GM21367 (cell line): ENCODE data around the gene TAB2.
"Not testable (repeated sequence)": the region's sequence is repeated elsewhere in the genome, so short reads cannot be mapped to it uniquely, and the experiment has no call there.

Experiments used
- ATAC-seq: cut with Tn5 transposase; IDR thresholded peaks from one replicate; pipeline ENCODE4 v1.9.1; 2021; ENCODE audit not compliant: unreplicated experiment

Gene TAB2

GRCh38 chr6:149456311-149457021, 139.0 kb downstream of the TAB2 start:
- no peak for ATAC-seq

- ATAC-seq, result no peak
These were observed 139.9 kb downstream of the TAB2 start for GRCh38 chr6:149457316-149457884.

GRCh38 chr6:149458196-149458595, 140.7 kb downstream of the TAB2 start:
- no peak for ATAC-seq

GRCh38 chr6:149458806-149459205, 141.3 kb downstream of the TAB2 start:
- no peak for ATAC-seq

- ATAC-seq, result no peak
These were observed 142.2 kb downstream of the TAB2 start for GRCh38 chr6:149459761-149460160.

GRCh38 chr6:149460249-149460648, 142.7 kb downstream of the TAB2 start:
- not testable (repeated sequence) for ATAC-seq
